ENCODE data around the gene ZNF385B. TPM values are rescaled to one million over a fixed set of nuclear protein-coding genes. Genes with fewer than 3 reads are reported as not detected.

ZNF385B gene
- total RNA-seq, 1 donor from 2014 or later: 35.8 TPM

DNA sequence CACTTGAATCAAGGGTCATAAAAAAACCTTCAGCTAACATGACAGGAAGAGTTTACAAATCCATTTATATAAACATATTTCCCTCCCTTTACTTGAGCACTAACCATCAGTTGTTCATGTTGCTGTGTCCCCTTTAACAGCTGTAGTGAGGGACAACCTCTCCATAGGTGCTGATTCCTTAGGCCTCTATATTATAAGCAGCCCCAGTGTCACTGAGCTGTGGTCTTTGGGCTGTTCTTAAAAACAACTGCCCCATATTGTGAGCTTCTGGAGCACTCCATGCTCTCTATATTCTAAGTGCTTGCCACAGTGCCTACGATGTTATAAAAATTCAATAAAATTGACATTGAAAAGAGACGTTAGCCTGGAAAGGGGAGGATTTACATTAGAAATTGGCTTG is 175.3 kb downstream of the ZNF385B start:
- Histone ChIP-seq H3F3A (ENCODE audit: low read depth) (no peaks in the 10 kb centered on the region), H3K79me2 (ENCODE audit: low read depth) (no peaks in the 10 kb centered on the region), H3K27me3 (no peaks in the 10 kb centered on the region), H3K4me1 (no peaks in the 10 kb centered on the region), H4K20me1 (ENCODE audit: low read depth) (no peaks in the 10 kb centered on the region), H3K36me3 (no peaks in the 10 kb centered on the region), H3K9me3 (ENCODE audit: low read depth) (no peaks in the 10 kb centered on the region), H3K4me3 (no peak overlapping the region), H3K4me2 (no peak overlapping the region), H3K9ac (no peak overlapping the region), H2AFZ (replicated peaks) (no peak overlapping the region), H3K27ac (no peak overlapping the region)
- Mint-ChIP-seq H3K27me3 (ENCODE audit: insufficient read depth, low read depth) (no peaks in the 10 kb centered on the region), H3K9me3 (no peaks in the 10 kb centered on the region), H3K4me1 (no peaks in the 10 kb centered on the region), H3K36me3 (no peaks in the 10 kb centered on the region), H3K27ac (no peak overlapping the region), H3K4me3 (no peak overlapping the region)
- no peak for TF ChIP-seq EZH2 (IDR thresholded peaks at IDR 0.05)
- TF ChIP-seq, protein P1, sequence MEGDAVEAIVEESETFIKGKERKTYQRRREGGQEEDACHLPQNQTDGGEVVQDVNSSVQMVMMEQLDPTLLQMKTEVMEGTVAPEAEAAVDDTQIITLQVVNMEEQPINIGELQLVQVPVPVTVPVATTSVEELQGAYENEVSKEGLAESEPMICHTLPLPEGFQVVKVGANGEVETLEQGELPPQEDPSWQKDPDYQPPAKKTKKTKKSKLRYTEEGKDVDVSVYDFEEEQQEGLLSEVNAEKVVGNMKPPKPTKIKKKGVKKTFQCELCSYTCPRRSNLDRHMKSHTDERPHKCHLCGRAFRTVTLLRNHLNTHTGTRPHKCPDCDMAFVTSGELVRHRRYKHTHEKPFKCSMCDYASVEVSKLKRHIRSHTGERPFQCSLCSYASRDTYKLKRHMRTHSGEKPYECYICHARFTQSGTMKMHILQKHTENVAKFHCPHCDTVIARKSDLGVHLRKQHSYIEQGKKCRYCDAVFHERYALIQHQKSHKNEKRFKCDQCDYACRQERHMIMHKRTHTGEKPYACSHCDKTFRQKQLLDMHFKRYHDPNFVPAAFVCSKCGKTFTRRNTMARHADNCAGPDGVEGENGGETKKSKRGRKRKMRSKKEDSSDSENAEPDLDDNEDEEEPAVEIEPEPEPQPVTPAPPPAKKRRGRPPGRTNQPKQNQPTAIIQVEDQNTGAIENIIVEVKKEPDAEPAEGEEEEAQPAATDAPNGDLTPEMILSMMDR (IDR thresholded peaks at IDR 0.05): no peak
- no peak for TF ChIP-seq EZH2phosphoT487 (IDR thresholded peaks at IDR 0.05)
- DNase-seq (ENCODE audit: low spot score): no peak

DNA sequence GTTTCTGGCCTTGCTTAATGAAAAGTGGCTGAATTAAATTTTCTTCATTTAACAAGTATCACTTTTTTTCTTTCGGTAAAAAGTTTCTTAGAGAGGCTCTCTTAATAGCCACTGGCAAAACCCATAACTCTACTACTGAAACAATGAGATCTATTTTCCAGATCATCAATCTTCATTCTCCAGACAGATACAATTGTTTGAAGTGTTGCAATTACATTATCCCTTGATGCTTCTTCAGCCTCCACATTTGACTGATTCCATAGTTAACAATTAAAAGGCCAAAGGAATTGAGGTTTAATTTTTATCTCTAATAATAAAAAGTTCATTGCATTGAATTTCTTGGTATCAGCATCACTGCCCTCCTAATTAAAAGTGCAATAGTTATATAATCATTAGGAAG is 176.3 kb downstream of the ZNF385B start:
- no peaks in the 10 kb centered on the region for H3F3A ChIP-seq (ENCODE audit: low read depth)
- no peak overlapping the region for H2AFZ ChIP-seq (replicated peaks)
- Mint-ChIP-seq H3K36me3 (no peaks in the 10 kb centered on the region), H3K27ac (no peak overlapping the region), H3K27me3 (ENCODE audit: insufficient read depth, low read depth) (no peaks in the 10 kb centered on the region), H3K9me3 (no peaks in the 10 kb centered on the region), H3K4me3 (no peak overlapping the region), H3K4me1 (no peaks in the 10 kb centered on the region)
- no peaks in the 10 kb centered on the region for H3K36me3 ChIP-seq
- DNase-seq (ENCODE audit: low spot score): no peak
- no peaks in the 10 kb centered on the region for H3K27me3 ChIP-seq
- H3K4me1 ChIP-seq: no peaks in the 10 kb centered on the region
- no peak overlapping the region for H3K4me2 ChIP-seq
- H4K20me1 ChIP-seq (ENCODE audit: low read depth): no peaks in the 10 kb centered on the region
- TF ChIP-seq EZH2phosphoT487 (IDR thresholded peaks at IDR 0.05): no peak
- no peak for TF ChIP-seq EZH2 (IDR thresholded peaks at IDR 0.05)
- TF ChIP-seq, protein P1 (IDR thresholded peaks at IDR 0.05): no peak
- H3K9ac ChIP-seq: no peak overlapping the region
- H3K27ac ChIP-seq: no peak overlapping the region
- H3K9me3 ChIP-seq (ENCODE audit: low read depth): no peaks in the 10 kb centered on the region
- H3K79me2 ChIP-seq (ENCODE audit: low read depth): no peaks in the 10 kb centered on the region
- H3K4me3 ChIP-seq: no peak overlapping the region

DNA sequence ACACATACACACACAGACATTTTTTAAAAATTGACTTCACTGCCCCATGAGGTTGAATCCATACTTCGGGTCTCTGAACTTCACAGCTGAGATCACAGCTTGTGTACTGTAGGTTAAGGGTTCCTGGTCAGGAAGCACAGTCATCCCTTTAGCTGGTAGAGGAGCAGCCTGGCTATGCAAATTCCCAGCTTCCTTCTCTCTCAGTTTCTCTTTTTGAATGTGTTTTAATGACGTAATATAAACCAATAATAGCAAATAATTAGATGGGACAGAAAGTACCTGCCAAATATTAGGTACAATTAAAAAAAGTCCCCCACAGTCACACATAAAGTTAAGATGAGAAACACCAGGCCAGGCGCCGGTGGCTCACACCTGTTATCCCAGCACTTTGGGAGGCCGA is 178.7 kb downstream of the ZNF385B start:
- H3F3A ChIP-seq (ENCODE audit: low read depth): no peaks in the 10 kb centered on the region
- TF ChIP-seq, protein P1 (IDR thresholded peaks at IDR 0.05): no peak
- TF ChIP-seq EZH2 (IDR thresholded peaks at IDR 0.05): no peak
- TF ChIP-seq EZH2phosphoT487 (IDR thresholded peaks at IDR 0.05): no peak
- Mint-ChIP-seq H3K4me1 (no peaks in the 10 kb centered on the region), H3K36me3 (no peaks in the 10 kb centered on the region), H3K9me3 (no peaks in the 10 kb centered on the region), H3K27ac (no peak overlapping the region), H3K27me3 (ENCODE audit: insufficient read depth, low read depth) (no peaks in the 10 kb centered on the region), H3K4me3 (no peak overlapping the region)
- H3K27ac ChIP-seq: no peak overlapping the region
- H3K36me3 ChIP-seq: no peaks in the 10 kb centered on the region
- H3K4me1 ChIP-seq: no peaks in the 10 kb centered on the region
- H2AFZ ChIP-seq (replicated peaks): no peak overlapping the region
- H3K4me3 ChIP-seq: no peak overlapping the region
- no peak overlapping the region for H3K9ac ChIP-seq
- H4K20me1 ChIP-seq (ENCODE audit: low read depth): no peaks in the 10 kb centered on the region
- no peak overlapping the region for H3K4me2 ChIP-seq
- H3K27me3 ChIP-seq: no peaks in the 10 kb centered on the region
- H3K79me2 ChIP-seq (ENCODE audit: low read depth): no peaks in the 10 kb centered on the region
- no peaks in the 10 kb centered on the region for H3K9me3 ChIP-seq (ENCODE audit: low read depth)
- DNase-seq (ENCODE audit: low spot score): no peak

All from neural progenitor cell (in vitro differentiated cells).